WTC11 (cell line): Measurements from ENCODE around the gene PNMA6E. TPM values are rescaled to one million over a fixed set of nuclear protein-coding genes. Genes with fewer than 3 reads are reported as not detected.

Source experiments
- ATAC-seq: fragments of 200-7000 bp; cut with Tn5 transposase; 2 replicates; pipeline ENCODE4 v1.10.0; 2021; ENCODE audit warnings: mild to moderate bottlenecking, moderate library complexity
- CTCF ChIA-PET: fragments of 300-600 bp; sonication (Branson Sonifier 250); formaldehyde crosslinking; loops from one replicate; lab custom pipeline; 2021; ENCODE audit warnings: antibody characterized with exemption; lab: Charles Lee
- POLR2A ChIA-PET: fragments of 350-600 bp; sonication (Branson Sonifier 250); formaldehyde crosslinking; loops from one replicate; lab custom pipeline; 2021; ENCODE audit warnings: antibody characterized with exemption; lab: Charles Lee
- DNase-seq: peaks from one replicate; pipeline ENCODE4 v3.0.0; 2021; ENCODE audit warnings: low spot score
- H3K27ac Mint-ChIP-seq: 2 replicates; pipeline ENCODE4 v1.8.0; 2021; ENCODE audit warnings: mixed read lengths
- H3K27me3 Mint-ChIP-seq: 2 replicates; pipeline ENCODE4 v1.8.0; 2021; ENCODE audit warnings: low read depth, mild to moderate bottlenecking, moderate library complexity, mixed read lengths
- H3K36me3 Mint-ChIP-seq: 2 replicates; pipeline ENCODE4 v1.8.0; 2021; ENCODE audit warnings: mixed read lengths
- H3K4me1 Mint-ChIP-seq: 2 replicates; pipeline ENCODE4 v1.8.0; 2022; ENCODE audit warnings: mixed read lengths
- H3K4me3 Mint-ChIP-seq: 2 replicates; pipeline ENCODE4 v1.8.0; 2021; ENCODE audit warnings: mild to moderate bottlenecking, moderate library complexity, mixed read lengths
- H3K9me3 Mint-ChIP-seq: 2 replicates; pipeline ENCODE4 v1.8.0; 2021; ENCODE audit warnings: mixed read lengths
- ATF1 ChIP-seq: sonication (generic); formaldehyde crosslinking; IDR thresholded peaks from 2 replicates; pipeline ENCODE4 v1.8.1; 2023; ENCODE audit warnings: mild to moderate bottlenecking, moderate library complexity, missing genetic modification reagents
- CBFB ChIP-seq: sonication (generic); formaldehyde crosslinking; IDR thresholded peaks from 2 replicates; pipeline ENCODE4 v1.8.1; 2022; ENCODE audit warnings: mild to moderate bottlenecking, low read depth, missing genetic modification reagents
- CREB1 ChIP-seq: sonication (generic); formaldehyde crosslinking; IDR thresholded peaks from 2 replicates; pipeline ENCODE4 v1.8.0; 2023; ENCODE audit warnings: mild to moderate bottlenecking, missing genetic modification reagents
- EMX1 ChIP-seq: fragments of 250-450 bp; sonication (Bioruptor Pico); IDR thresholded peaks from 2 replicates; pipeline ENCODE4 v1.8.0; 2021; ENCODE audit warnings: mild to moderate bottlenecking
- GTF2I ChIP-seq: fragments of 250-450 bp; sonication (Bioruptor Pico); conservative IDR thresholded peaks from 2 replicates; pipeline ENCODE4 v1.4.0; 2021; ENCODE audit warnings: mild to moderate bottlenecking
- JAZF1 ChIP-seq: fragments of 250-450 bp; sonication (Bioruptor Pico); IDR thresholded peaks from 2 replicates; pipeline ENCODE4 v1.9.0; 2021; ENCODE audit warnings: moderate library complexity, mild to moderate bottlenecking, inconsistent platforms
- NFYB ChIP-seq: sonication (generic); formaldehyde crosslinking; conservative IDR thresholded peaks from 2 replicates; pipeline ENCODE4 v1.8.0; 2022; ENCODE audit warnings: low read depth, missing genetic modification reagents
- OVOL2 ChIP-seq: fragments of 250-450 bp; sonication (Bioruptor Pico); IDR thresholded peaks from 2 replicates; pipeline ENCODE4 v1.9.0; 2021; ENCODE audit warnings: mild to moderate bottlenecking, borderline replicate concordance
- PRRX2 ChIP-seq: fragments of 250-450 bp; sonication (Bioruptor Pico); IDR thresholded peaks from 2 replicates; pipeline ENCODE4 v1.8.0; 2021; ENCODE audit warnings: mild to moderate bottlenecking
- SOX15 ChIP-seq: fragments of 250-450 bp; sonication (Bioruptor Pico); IDR thresholded peaks from 2 replicates; pipeline ENCODE4 v1.9.0; 2021; ENCODE audit warnings: mild to moderate bottlenecking
- ZNF121 ChIP-seq: sonication (generic); formaldehyde crosslinking; IDR thresholded peaks from 2 replicates; pipeline ENCODE4 v1.8.0; 2023; ENCODE audit warnings: missing genetic modification reagents
- ZNF317 ChIP-seq: sonication (generic); formaldehyde crosslinking; IDR thresholded peaks from 2 replicates; pipeline ENCODE4 v1.8.1; 2023; ENCODE audit warnings: low read depth, mild to moderate bottlenecking, moderate library complexity, missing genetic modification reagents, borderline replicate concordance
- total RNA-seq: library from RNA; stranded (reverse); gene quantifications from 3 replicates; pipeline ENCODE4 v1.2.3, GENCODE V29; 2021
- TF ChIP-seq, protein P1 (sequence below): fragments of 250-450 bp; sonication (Bioruptor Pico); IDR thresholded peaks from 2 replicates; pipeline ENCODE4 v1.9.0; 2021; ENCODE audit warnings: mild to moderate bottlenecking
- TF ChIP-seq, protein P2 (sequence below): sonication (generic); formaldehyde crosslinking; IDR thresholded peaks from 2 replicates; pipeline ENCODE4 v1.8.1; 2023; ENCODE audit warnings: mild to moderate bottlenecking, missing genetic modification reagents, moderate library complexity
- TF ChIP-seq, protein P3 (sequence below): sonication (generic); formaldehyde crosslinking; IDR thresholded peaks from 2 replicates; pipeline ENCODE4 v1.8.1; 2023; ENCODE audit warnings: mild to moderate bottlenecking, missing genetic modification reagents
- TF ChIP-seq, protein P4 (sequence below): sonication (generic); formaldehyde crosslinking; IDR thresholded peaks from 2 replicates; pipeline ENCODE4 v1.8.0; 2022; ENCODE audit warnings: mild to moderate bottlenecking, missing genetic modification reagents
- TF ChIP-seq, protein P5 (sequence below): sonication (generic); formaldehyde crosslinking; IDR thresholded peaks from 2 replicates; pipeline ENCODE4 v1.8.0; 2022; ENCODE audit warnings: mild to moderate bottlenecking, missing genetic modification reagents
- TF ChIP-seq, protein P6 (sequence below): fragments of 250-450 bp; sonication (Bioruptor Pico); IDR thresholded peaks from 2 replicates; pipeline ENCODE4 v1.8.0; 2021; ENCODE audit warnings: mild to moderate bottlenecking

The PNMA6E gene
- total RNA-seq, 1 experiment from 2014 or later = not detected

DNA sequence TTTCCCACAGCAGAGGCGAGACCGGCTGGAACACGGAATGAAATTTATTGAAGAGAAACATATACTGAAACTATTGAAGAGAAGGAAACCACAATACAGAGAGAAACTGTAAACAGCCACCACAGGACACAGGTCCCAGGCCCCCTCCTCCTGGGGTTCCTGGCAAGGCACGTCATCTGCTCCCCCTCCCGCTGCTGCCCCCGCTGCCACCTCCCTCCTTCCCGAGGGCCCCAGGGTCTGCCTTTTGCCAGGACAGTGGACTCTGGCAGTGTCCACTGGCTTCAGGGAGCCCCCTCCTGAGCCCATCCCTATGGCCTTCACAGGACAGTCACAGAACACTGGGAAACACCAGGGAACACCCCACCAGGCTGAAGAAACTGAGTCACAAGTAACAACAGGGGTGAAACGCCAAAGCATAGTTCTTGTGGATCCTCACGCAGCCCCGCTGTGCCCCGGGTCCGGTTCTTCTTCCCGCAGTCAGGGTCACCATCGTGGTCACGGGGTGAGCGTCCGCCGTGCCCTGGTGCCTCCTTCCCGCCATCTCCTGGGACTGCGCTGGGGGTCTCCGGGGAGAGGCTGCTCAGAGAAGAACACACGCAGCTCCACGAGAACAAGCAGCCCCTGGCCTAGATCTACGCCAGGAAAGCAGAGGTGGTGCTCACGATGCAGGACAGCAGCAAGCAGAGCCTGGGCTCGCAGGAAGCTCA, 5.4 kb downstream of the PNMA6E start:
- DNase-seq (no peak), ATAC-seq (no peak)
- POLR2A ChIA-PET = no interaction called here
- CTCF ChIA-PET = no interaction called here
- Mint-ChIP-seq H3K4me1 (no peaks in the 10 kb centered on the region), H3K27ac (no peak overlapping the region), H3K9me3 (no peaks in the 10 kb centered on the region), H3K4me3 (no peak overlapping the region), H3K36me3 (no peaks in the 10 kb centered on the region), H3K27me3 (no peaks in the 10 kb centered on the region)
- TF ChIP-seq JAZF1 (no peak), CREB1 (CRISPR knock-in tag) (no peak), GTF2I (CRISPR knock-in tag) (no peak), ZNF121 (CRISPR knock-in tag) (no peak), PRRX2 (no peak), ZNF317 (CRISPR knock-in tag) (no peak), EMX1 (no peak), ATF1 (CRISPR knock-in tag) (no peak), SOX15 (CRISPR knock-in tag) (no peak), CBFB (CRISPR knock-in tag) (no peak), OVOL2 (no peak)
- TF ChIP-seq, protein P1, sequence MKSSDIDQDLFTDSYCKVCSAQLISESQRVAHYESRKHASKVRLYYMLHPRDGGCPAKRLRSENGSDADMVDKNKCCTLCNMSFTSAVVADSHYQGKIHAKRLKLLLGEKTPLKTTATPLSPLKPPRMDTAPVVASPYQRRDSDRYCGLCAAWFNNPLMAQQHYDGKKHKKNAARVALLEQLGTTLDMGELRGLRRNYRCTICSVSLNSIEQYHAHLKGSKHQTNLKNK = no peak
- TF ChIP-seq, protein P2, sequence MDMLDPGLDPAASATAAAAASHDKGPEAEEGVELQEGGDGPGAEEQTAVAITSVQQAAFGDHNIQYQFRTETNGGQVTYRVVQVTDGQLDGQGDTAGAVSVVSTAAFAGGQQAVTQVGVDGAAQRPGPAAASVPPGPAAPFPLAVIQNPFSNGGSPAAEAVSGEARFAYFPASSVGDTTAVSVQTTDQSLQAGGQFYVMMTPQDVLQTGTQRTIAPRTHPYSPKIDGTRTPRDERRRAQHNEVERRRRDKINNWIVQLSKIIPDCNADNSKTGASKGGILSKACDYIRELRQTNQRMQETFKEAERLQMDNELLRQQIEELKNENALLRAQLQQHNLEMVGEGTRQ (CRISPR knock-in tag) = no peak
- TF ChIP-seq, protein P3, sequence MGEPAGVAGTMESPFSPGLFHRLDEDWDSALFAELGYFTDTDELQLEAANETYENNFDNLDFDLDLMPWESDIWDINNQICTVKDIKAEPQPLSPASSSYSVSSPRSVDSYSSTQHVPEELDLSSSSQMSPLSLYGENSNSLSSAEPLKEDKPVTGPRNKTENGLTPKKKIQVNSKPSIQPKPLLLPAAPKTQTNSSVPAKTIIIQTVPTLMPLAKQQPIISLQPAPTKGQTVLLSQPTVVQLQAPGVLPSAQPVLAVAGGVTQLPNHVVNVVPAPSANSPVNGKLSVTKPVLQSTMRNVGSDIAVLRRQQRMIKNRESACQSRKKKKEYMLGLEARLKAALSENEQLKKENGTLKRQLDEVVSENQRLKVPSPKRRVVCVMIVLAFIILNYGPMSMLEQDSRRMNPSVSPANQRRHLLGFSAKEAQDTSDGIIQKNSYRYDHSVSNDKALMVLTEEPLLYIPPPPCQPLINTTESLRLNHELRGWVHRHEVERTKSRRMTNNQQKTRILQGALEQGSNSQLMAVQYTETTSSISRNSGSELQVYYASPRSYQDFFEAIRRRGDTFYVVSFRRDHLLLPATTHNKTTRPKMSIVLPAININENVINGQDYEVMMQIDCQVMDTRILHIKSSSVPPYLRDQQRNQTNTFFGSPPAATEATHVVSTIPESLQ (CRISPR knock-in tag) = no peak
- TF ChIP-seq, protein P4, sequence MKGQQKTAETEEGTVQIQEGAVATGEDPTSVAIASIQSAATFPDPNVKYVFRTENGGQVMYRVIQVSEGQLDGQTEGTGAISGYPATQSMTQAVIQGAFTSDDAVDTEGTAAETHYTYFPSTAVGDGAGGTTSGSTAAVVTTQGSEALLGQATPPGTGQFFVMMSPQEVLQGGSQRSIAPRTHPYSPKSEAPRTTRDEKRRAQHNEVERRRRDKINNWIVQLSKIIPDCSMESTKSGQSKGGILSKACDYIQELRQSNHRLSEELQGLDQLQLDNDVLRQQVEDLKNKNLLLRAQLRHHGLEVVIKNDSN (CRISPR knock-in tag) = no peak
- TF ChIP-seq, protein P5, sequence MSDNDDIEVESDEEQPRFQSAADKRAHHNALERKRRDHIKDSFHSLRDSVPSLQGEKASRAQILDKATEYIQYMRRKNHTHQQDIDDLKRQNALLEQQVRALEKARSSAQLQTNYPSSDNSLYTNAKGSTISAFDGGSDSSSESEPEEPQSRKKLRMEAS (CRISPR knock-in tag) = no peak
- TF ChIP-seq, protein P6, sequence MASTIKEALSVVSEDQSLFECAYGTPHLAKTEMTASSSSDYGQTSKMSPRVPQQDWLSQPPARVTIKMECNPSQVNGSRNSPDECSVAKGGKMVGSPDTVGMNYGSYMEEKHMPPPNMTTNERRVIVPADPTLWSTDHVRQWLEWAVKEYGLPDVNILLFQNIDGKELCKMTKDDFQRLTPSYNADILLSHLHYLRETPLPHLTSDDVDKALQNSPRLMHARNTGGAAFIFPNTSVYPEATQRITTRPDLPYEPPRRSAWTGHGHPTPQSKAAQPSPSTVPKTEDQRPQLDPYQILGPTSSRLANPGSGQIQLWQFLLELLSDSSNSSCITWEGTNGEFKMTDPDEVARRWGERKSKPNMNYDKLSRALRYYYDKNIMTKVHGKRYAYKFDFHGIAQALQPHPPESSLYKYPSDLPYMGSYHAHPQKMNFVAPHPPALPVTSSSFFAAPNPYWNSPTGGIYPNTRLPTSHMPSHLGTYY = no peak

DNA sequence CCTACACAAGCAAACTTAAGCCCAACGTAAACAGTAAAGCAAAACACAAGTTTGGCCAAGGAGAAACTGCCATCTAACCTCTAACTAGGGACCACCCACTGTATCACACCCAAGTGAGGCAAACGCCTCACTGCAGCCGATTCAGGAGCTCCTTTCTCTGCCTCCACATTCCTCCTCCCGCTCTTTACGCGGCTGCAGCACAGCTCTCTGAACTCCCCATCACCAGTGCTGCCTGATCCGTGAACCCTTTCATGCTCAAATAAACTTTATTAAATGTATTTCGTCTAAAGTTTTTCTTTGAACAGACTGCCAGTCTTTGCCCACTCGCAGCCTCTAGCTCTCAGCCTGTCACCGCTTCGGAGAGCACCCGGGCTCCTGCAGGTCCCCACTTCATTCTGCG, 6.5 kb downstream of the PNMA6E start:
- CTCF ChIA-PET = interaction anchor here (0.6 kb wide), 1 partner anchor 66 kb away, joined by 5 read pairs; no protein-coding TSS in a partner anchor

More for the DNA sequence above, 6.5 kb downstream of the PNMA6E start:
- Mint-ChIP-seq H3K4me1 (no peaks in the 10 kb centered on the region), H3K36me3 (no peaks in the 10 kb centered on the region), H3K27ac (no peak overlapping the region), H3K9me3 (no peaks in the 10 kb centered on the region), H3K27me3 (no peaks in the 10 kb centered on the region), H3K4me3 (no peak overlapping the region)
- no peak for TF ChIP-seq NFYB
- POLR2A ChIA-PET = no interaction called here
- DNase-seq = no peak
- ATAC-seq = no peak
